Bronchial epithelial cell (primary cell): ENCODE data around the gene RNF169. TPM values are rescaled to one million over a fixed set of nuclear protein-coding genes. Genes with fewer than 3 reads are reported as not detected.
A peak's percentile ranks its signal among the peaks of the same experiment; 100 is the strongest.

Experiments used
- DNase-seq: peaks from one replicate; pipeline ENCODE4 v3.0.0-alpha.2; 2010; ENCODE audit warnings: low read depth
- FAIRE-seq: peaks from 2 replicates; lab custom pipeline; 2011; peaks lifted over from hg19 to GRCh38; lab: Jason Lieb, UNC
- H3K27me3 ChIP-seq: 2 replicates; pipeline ENCODE4 v1.5.1; 2011; ENCODE audit warnings: low read length; ENCODE audit not compliant: control insufficient read depth, insufficient read depth
- H3K36me3 ChIP-seq: 2 replicates; pipeline ENCODE4 v1.5.1; 2011; ENCODE audit warnings: low read length; ENCODE audit not compliant: control insufficient read depth, insufficient read depth
- H3K4me3 ChIP-seq: 2 replicates; pipeline ENCODE4 v1.5.1; 2011; ENCODE audit warnings: mild to moderate bottlenecking, low read depth, low read length, control low read depth
- total RNA-seq: library from RNA; depleted of rRNA; stranded (reverse); fragments of >200 nt; gene quantifications from 2 replicates; pipeline ENCODE4 v1.2.1, GENCODE V29; 2014
- TF ChIP-seq, protein P1 (sequence below): IDR thresholded peaks from 2 replicates; pipeline ENCODE4 v1.5.1; 2011; ENCODE audit warnings: mild to moderate bottlenecking, moderate library complexity, low read length, control low read depth, inconsistent platforms; ENCODE audit not compliant: insufficient read depth, severe bottlenecking

RNF169 gene, protein sequence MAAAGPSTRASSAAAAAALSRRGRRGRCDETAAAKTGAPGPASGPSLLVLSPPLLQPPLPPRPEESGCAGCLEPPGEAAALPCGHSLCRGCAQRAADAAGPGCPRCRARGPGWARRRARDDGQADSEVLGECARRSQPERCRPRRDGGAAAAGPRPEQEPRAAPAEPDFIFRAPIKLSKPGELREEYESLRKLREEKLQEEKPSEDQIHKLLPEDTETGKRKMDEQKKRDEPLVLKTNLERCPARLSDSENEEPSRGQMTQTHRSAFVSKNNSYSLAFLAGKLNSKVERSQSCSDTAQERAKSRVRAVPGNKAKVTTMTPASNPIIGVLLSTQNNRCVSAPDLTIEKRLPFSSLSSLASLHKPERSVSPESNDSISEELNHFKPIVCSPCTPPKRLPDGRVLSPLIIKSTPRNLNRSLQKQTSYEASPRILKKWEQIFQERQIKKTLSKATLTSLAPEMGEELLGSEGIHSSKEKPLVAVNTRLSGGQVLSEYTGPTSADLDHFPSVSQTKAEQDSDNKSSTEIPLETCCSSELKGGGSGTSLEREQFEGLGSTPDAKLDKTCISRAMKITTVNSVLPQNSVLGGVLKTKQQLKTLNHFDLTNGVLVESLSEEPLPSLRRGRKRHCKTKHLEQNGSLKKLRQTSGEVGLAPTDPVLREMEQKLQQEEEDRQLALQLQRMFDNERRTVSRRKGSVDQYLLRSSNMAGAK
- total RNA-seq, result 12.6 and 16.4 TPM in 2 replicates

DNA sequence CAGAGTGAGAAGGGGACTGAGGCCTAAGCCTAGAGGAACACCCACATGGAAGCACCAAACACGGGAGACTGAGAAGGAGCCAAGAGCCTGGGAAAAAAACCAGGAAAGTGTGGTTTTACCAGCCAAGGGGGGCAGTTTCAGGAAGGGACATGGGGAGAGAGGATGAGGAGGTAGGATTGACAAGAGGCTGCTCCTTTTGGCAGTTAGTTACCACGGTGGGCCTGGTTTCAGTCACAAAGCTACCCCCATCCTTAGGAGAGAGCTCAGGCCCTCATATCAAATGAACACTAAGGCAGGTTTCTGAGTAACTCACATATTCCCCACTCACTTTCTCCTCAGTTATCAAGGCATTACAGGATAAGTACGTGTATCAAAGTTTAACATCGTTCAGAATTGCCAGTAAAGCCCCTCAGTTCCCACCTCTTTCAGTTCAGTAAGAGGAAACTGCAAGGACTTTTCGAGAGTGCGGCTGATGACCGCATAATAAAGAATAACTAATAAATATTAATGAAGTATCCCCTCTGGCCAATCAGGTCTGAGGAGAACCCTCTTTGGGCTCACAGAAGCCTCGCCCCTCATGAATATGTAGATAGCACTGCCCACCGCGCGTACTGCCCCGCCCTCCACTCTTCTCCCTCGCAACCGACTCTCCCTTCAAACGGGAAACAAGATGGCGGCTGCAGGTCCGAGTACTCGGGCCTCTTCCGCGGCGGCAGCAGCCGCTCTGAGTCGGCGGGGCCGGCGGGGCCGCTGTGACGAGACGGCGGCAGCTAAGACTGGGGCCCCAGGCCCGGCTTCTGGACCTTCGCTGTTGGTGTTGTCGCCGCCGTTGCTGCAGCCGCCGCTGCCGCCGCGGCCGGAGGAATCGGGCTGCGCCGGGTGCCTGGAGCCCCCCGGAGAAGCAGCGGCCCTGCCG, at the start of gene RNF169:
Gene RNF169 (plus strand): TSS at position 639 of the 916 bp plus-strand sequence. CDS start 32 bp downstream, at position 671.
- H3K4me3 ChIP-seq, result peak within 1 kb of the TSS; percentile 63
- no peaks in the 10 kb centered on the region for H3K36me3 ChIP-seq
- no peak for FAIRE-seq
- peak; percentile 92 for DNase-seq
- TF ChIP-seq, protein P1, sequence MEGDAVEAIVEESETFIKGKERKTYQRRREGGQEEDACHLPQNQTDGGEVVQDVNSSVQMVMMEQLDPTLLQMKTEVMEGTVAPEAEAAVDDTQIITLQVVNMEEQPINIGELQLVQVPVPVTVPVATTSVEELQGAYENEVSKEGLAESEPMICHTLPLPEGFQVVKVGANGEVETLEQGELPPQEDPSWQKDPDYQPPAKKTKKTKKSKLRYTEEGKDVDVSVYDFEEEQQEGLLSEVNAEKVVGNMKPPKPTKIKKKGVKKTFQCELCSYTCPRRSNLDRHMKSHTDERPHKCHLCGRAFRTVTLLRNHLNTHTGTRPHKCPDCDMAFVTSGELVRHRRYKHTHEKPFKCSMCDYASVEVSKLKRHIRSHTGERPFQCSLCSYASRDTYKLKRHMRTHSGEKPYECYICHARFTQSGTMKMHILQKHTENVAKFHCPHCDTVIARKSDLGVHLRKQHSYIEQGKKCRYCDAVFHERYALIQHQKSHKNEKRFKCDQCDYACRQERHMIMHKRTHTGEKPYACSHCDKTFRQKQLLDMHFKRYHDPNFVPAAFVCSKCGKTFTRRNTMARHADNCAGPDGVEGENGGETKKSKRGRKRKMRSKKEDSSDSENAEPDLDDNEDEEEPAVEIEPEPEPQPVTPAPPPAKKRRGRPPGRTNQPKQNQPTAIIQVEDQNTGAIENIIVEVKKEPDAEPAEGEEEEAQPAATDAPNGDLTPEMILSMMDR, result no peak
- H3K27me3 ChIP-seq, result no peaks in the 10 kb centered on the region

GRCh38 chr11:74699615-74700396, 48.8 kb upstream of the RNF169 start:
- no peak overlapping the region for H3K4me3 ChIP-seq
- H3K36me3 ChIP-seq, result no peaks in the 10 kb centered on the region
- TF ChIP-seq, protein P1, result no peak
- DNase-seq, result no peak
- FAIRE-seq, result no peak
- H3K27me3 ChIP-seq, result no peaks in the 10 kb centered on the region

DNA sequence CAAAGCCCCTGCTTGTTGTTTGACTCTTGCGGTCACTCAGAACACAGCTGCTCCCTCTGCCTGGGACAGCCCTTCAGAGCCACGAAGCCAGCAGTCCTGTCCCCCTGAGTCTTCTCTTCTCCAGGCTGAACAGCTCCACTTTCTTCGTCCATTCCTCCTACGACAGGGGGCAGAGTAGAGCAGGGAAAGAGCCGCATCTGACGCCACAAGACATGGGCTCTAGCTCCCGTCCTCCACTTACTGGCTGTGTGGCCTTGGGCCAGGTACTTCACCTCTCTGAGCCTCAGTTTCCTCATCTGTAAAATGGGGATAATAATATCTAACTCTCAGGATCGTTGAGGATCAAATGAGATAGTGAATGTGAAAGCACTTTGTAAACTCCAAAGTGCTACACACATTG, 47.3 kb upstream of the RNF169 start:
- FAIRE-seq (no peak), DNase-seq (no peak)
- Histone ChIP-seq H3K27me3 (peaks cover 2% of the 10 kb centered on the region), H3K36me3 (no peaks in the 10 kb centered on the region), H3K4me3 (no peak overlapping the region)
- TF ChIP-seq, protein P1, result peak; percentile 6

- Histone ChIP-seq H3K36me3 (no peaks in the 10 kb centered on the region), H3K4me3 (no peak overlapping the region), H3K27me3 (peaks cover 2% of the 10 kb centered on the region)
- DNase-seq (peak; percentile 55), FAIRE-seq (no peak)
- TF ChIP-seq, protein P1, result peak; percentile 86
Measured at GRCh38 chr11:74702383-74703007, 46.2 kb upstream of the RNF169 start.
